ENCODE measurements around the gene CMTM3. TPM values are rescaled to one million over a fixed set of nuclear protein-coding genes. Genes with fewer than 3 reads are reported as not detected.

CMTM3 gene
- total RNA-seq, 1 experiment from 2014 or later: 39.2 TPM

DNA sequence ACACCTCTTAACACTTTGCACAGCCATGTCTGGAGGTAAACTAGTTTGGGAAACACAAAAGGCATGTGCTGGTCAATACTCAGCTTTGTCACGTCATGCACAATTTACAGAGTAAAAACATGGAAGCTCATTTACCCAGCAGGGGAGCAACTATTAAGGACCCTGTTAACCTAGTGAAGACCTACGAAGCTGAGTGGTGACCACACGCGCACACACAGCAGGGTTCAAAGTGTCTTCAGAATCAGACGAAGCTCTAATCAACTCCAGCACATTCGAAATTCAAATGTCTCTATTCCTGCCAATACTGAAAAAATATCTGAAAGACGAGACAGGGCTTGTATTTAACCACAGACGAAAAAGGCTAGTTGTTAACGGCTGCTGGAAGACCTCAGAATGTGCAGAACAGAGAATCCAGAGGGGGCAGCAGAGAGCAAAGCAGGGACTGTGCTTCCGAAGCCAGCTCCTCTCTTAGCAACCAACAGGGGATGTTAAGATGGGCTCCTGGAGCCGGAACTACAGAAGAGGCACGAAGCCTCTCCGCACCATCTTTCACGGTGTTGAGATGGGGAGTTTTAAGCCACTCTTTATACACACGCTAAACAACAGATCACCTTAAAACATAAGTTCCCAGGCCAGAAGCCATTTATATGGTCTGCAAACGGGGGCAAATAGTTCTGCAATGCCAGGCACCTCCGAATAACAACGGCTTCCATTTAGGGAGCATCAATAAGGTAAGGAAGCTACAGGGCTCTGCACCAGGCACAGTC, 46.4 kb downstream of the CMTM3 start:
- Mint-ChIP-seq H3K9me3 (no peaks in the 10 kb centered on the region), H3K27ac (peak overlapping the region; percentile 17 to 82 (median 81); a peak in 5 of 7 replicates), H3K4me3 (peak overlapping the region; percentile 38 to 59), H3K4me1 (peaks cover 29 to 30% of the 10 kb centered on the region in 2 experiments), H3K27me3 (ENCODE audit: low read depth) (no peaks in the 10 kb centered on the region; the same call in 1 of the 2 replicates), H3K36me3 (ENCODE audit: insufficient read depth in 1 of 3, low read depth in 3 of 3) (no peaks in the 10 kb centered on the region; a peak in 1 of 7 replicates)
- Histone ChIP-seq H4K20me1 (ENCODE audit: control insufficient read depth, insufficient read depth, insufficient read length) (no peaks in the 10 kb centered on the region), H3K23ac (ENCODE audit: insufficient read length, low read depth, low read length) (no peak overlapping the region), H3K27me3 (ENCODE audit: insufficient read depth, low read length) (no peaks in the 10 kb centered on the region), H3K4ac (ENCODE audit: low read depth, low read length) (no peak overlapping the region), H2BK120ac (ENCODE audit: low read depth, low read length, poor library complexity, severe bottlenecking) (no peak overlapping the region), H2BK20ac (ENCODE audit: low read depth, low read length, poor library complexity, severe bottlenecking) (no peak overlapping the region), H3K9ac (ENCODE audit: extremely low read depth, insufficient read length, low read length) (no peak overlapping the region), H3K23me2 (ENCODE audit: insufficient read length, low read depth, low read length, poor library complexity, severe bottlenecking) (no peaks in the 10 kb centered on the region), H4K91ac (ENCODE audit: insufficient read length, low read depth, low read length) (no peak overlapping the region), H3K27ac (ENCODE audit: insufficient read length, low read depth, low read length) (no peak overlapping the region), H3K18ac (ENCODE audit: insufficient read length, low read depth, low read length) (no peak overlapping the region), H2AFZ (ENCODE audit: low read length) (no peak overlapping the region), H3K9me3 (ENCODE audit: control insufficient read depth, low read depth, low read length) (no peaks in the 10 kb centered on the region), H2AK5ac (ENCODE audit: insufficient read length, low read length) (no peak overlapping the region), H3K14ac (ENCODE audit: insufficient read depth, low read length) (no peak overlapping the region), H2BK15ac (ENCODE audit: low read depth, low read length) (no peak overlapping the region), H3K79me1 (ENCODE audit: insufficient read depth, low read depth, low read length, poor library complexity, severe bottlenecking) (peaks cover 3% of the 10 kb centered on the region), H3K4me1 (ENCODE audit: insufficient read depth, low read length) (no peaks in the 10 kb centered on the region), H3K79me2 (ENCODE audit: insufficient read depth, low read length) (no peaks in the 10 kb centered on the region), H4K5ac (ENCODE audit: insufficient read length, low read depth, low read length) (no peak overlapping the region), H3T11ph (ENCODE audit: low read length) (no peak overlapping the region), H2BK12ac (ENCODE audit: insufficient read length, low read depth, low read length) (no peak overlapping the region), H3K4me2 (ENCODE audit: insufficient read depth, insufficient read length, low read length) (peak overlapping the region; percentile 14), H4K8ac (replicated peaks; ENCODE audit: insufficient read length, low read depth, low read length) (no peak overlapping the region), H3K56ac (ENCODE audit: insufficient read length, low read depth, low read length) (no peak overlapping the region), H2BK5ac (ENCODE audit: insufficient read length, low read length) (no peak overlapping the region)
- DNase-seq: peak; percentile 88
- WGBS (ENCODE audit: extremely low coverage, insufficient read length, low lambda C conversion rate): no CpG with 5 or more reads among the region's 18 CpGs
- TF ChIP-seq, protein P1, sequence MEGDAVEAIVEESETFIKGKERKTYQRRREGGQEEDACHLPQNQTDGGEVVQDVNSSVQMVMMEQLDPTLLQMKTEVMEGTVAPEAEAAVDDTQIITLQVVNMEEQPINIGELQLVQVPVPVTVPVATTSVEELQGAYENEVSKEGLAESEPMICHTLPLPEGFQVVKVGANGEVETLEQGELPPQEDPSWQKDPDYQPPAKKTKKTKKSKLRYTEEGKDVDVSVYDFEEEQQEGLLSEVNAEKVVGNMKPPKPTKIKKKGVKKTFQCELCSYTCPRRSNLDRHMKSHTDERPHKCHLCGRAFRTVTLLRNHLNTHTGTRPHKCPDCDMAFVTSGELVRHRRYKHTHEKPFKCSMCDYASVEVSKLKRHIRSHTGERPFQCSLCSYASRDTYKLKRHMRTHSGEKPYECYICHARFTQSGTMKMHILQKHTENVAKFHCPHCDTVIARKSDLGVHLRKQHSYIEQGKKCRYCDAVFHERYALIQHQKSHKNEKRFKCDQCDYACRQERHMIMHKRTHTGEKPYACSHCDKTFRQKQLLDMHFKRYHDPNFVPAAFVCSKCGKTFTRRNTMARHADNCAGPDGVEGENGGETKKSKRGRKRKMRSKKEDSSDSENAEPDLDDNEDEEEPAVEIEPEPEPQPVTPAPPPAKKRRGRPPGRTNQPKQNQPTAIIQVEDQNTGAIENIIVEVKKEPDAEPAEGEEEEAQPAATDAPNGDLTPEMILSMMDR (conservative IDR thresholded peaks at IDR 0.05): peak; percentile 92
